Measurements from ENCODE around the gene ANAPC7. TPM values are rescaled to one million over a fixed set of nuclear protein-coding genes. Genes with fewer than 3 reads are reported as not detected.

ANAPC7 gene
- total and polyA plus RNA-seq, 2 of the 13 experiments (the other 11 are each of a cell fraction or from before 2014, with no cell fraction given), result 40.0 to 69.1 TPM

DNA sequence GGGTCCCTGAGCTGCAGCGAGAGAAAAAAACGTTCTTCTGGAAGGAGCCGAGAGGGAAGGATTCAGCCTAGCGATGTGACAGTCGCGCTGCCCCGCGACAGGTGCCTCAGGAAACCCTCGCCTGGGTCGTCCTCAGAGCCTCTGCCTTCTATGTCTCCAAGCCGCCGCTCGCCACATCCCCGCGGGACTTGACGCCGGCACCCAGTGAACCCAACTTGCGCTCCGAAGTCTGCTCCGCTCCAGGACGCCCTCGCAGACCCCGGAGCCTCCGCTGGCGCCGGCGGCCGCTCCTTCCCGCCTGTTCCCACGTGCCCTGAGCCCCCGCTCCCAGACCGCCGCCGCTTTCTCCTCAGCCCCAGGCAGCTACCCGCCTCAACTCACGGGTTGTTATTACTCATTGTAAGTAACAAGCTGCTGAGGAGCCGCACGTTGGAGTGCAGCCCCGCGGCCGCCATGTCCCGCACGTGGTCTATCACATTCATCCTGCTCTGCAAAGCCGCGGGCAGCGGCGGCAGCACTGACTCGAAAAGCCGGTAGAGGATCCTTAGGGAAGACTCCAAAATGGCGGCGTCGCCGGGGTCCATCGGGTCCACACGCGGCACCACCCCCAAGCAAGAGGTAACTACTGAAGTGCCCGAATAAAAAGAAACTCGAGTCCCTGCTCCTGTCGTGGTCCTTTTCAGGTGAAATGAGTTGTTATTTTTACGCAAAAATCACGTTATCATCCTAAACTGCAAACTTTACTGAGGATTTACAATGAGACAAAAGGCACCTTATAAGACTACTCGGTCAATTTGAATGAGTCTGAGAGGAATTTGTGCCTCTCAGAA is at the start of gene ANAPC7 (continued):
- no peak for TF ChIP-seq MAFG (CRISPR knock-in tag; IDR thresholded peaks at IDR 0.05)
- TF ChIP-seq, protein P1, sequence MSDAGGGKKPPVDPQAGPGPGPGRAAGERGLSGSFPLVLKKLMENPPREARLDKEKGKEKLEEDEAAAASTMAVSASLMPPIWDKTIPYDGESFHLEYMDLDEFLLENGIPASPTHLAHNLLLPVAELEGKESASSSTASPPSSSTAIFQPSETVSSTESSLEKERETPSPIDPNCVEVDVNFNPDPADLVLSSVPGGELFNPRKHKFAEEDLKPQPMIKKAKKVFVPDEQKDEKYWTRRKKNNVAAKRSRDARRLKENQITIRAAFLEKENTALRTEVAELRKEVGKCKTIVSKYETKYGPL (CRISPR knock-in tag; IDR thresholded peaks at IDR 0.05), result no peak; the same call in 1 of the 2 replicates
- TF ChIP-seq, protein P2, sequence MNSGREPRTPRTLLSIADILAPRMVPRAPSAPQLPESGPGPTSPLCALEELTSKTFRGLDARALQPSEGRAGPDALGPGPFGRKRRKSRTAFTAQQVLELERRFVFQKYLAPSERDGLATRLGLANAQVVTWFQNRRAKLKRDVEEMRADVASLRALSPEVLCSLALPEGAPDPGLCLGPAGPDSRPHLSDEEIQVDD (CRISPR knock-in tag; IDR thresholded peaks at IDR 0.05; ENCODE audit: borderline replicate concordance), result no peak
- no peak for TF ChIP-seq MYNN (CRISPR knock-in tag; IDR thresholded peaks at IDR 0.05; ENCODE audit: low read depth)
- TF ChIP-seq ZNF652 (CRISPR knock-in tag; IDR thresholded peaks at IDR 0.05; ENCODE audit: borderline replicate concordance, low read depth), result no peak
- TF ChIP-seq ZNF317 (CRISPR knock-in tag; IDR thresholded peaks at IDR 0.05), result peak; percentile 66; the same call in 1 of the 2 replicates
- TF ChIP-seq, protein P3, sequence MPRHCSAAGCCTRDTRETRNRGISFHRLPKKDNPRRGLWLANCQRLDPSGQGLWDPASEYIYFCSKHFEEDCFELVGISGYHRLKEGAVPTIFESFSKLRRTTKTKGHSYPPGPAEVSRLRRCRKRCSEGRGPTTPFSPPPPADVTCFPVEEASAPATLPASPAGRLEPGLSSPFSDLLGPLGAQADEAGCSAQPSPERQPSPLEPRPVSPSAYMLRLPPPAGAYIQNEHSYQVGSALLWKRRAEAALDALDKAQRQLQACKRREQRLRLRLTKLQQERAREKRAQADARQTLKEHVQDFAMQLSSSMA (CRISPR knock-in tag; IDR thresholded peaks at IDR 0.05), result no peak
- TF ChIP-seq, protein P4, sequence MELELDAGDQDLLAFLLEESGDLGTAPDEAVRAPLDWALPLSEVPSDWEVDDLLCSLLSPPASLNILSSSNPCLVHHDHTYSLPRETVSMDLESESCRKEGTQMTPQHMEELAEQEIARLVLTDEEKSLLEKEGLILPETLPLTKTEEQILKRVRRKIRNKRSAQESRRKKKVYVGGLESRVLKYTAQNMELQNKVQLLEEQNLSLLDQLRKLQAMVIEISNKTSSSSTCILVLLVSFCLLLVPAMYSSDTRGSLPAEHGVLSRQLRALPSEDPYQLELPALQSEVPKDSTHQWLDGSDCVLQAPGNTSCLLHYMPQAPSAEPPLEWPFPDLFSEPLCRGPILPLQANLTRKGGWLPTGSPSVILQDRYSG (CRISPR knock-in tag; IDR thresholded peaks at IDR 0.05), result no peak
- TF ChIP-seq, protein P5, sequence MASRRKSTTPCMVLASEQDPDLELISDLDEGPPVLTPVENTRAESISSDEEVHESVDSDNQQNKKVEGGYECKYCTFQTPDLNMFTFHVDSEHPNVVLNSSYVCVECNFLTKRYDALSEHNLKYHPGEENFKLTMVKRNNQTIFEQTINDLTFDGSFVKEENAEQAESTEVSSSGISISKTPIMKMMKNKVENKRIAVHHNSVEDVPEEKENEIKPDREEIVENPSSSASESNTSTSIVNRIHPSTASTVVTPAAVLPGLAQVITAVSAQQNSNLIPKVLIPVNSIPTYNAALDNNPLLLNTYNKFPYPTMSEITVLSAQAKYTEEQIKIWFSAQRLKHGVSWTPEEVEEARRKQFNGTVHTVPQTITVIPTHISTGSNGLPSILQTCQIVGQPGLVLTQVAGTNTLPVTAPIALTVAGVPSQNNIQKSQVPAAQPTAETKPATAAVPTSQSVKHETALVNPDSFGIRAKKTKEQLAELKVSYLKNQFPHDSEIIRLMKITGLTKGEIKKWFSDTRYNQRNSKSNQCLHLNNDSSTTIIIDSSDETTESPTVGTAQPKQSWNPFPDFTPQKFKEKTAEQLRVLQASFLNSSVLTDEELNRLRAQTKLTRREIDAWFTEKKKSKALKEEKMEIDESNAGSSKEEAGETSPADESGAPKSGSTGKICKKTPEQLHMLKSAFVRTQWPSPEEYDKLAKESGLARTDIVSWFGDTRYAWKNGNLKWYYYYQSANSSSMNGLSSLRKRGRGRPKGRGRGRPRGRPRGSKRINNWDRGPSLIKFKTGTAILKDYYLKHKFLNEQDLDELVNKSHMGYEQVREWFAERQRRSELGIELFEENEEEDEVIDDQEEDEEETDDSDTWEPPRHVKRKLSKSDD (CRISPR knock-in tag; IDR thresholded peaks at IDR 0.05; ENCODE audit: low read depth), result no peak
- TF ChIP-seq NCOA2 (CRISPR knock-in tag; IDR thresholded peaks at IDR 0.05), result no peak; the same call in 1 of the 2 replicates
- peak; percentile 65; the same call in 1 of the 2 replicates for TF ChIP-seq NFRKB (IDR thresholded peaks at IDR 0.05)
- no peak for TF ChIP-seq ZNF230 (CRISPR knock-in tag; IDR thresholded peaks at IDR 0.05)
- no peak for TF ChIP-seq CHCHD3 (CRISPR knock-in tag; IDR thresholded peaks at IDR 0.05)
- TF ChIP-seq, protein P6, sequence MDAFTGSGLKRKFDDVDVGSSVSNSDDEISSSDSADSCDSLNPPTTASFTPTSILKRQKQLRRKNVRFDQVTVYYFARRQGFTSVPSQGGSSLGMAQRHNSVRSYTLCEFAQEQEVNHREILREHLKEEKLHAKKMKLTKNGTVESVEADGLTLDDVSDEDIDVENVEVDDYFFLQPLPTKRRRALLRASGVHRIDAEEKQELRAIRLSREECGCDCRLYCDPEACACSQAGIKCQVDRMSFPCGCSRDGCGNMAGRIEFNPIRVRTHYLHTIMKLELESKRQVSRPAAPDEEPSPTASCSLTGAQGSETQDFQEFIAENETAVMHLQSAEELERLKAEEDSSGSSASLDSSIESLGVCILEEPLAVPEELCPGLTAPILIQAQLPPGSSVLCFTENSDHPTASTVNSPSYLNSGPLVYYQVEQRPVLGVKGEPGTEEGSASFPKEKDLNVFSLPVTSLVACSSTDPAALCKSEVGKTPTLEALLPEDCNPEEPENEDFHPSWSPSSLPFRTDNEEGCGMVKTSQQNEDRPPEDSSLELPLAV (CRISPR knock-in tag; conservative IDR thresholded peaks at IDR 0.05; ENCODE audit: low read depth), result no peak
- 0 out of 2 replicates have a peak, but pooled peaks have one; percentile 25 for TF ChIP-seq GPN1 (CRISPR knock-in tag; IDR thresholded peaks at IDR 0.05; ENCODE audit: borderline replicate concordance)
- TF ChIP-seq ZNF589 (CRISPR knock-in tag; conservative IDR thresholded peaks at IDR 0.05), result no peak
- TF ChIP-seq ZNF160 (CRISPR knock-in tag; IDR thresholded peaks at IDR 0.05), result peak; percentile 57; the same call in 1 of the 2 replicates
- TF ChIP-seq KLF12 (CRISPR knock-in tag; IDR thresholded peaks at IDR 0.05; ENCODE audit: borderline replicate concordance), result no peak
- TF ChIP-seq FOXK2 (IDR thresholded peaks at IDR 0.05), result no peak
- TF ChIP-seq KDM6A (CRISPR knock-in tag; IDR thresholded peaks at IDR 0.05; ENCODE audit: low read depth), result no peak
- TF ChIP-seq MEIS2 (CRISPR knock-in tag; IDR thresholded peaks at IDR 0.05), result no peak
- no peak for TF ChIP-seq REXO4 (CRISPR knock-in tag; IDR thresholded peaks at IDR 0.05; ENCODE audit: borderline replicate concordance)
- no peak for TF ChIP-seq AGO1 (IDR thresholded peaks at IDR 0.05; ENCODE audit: low read depth, low read length, poor library complexity, severe bottlenecking)

Data from HepG2 (cell line).